Calu3 (cell line): Measurements from ENCODE around the gene CADM1. TPM values are rescaled to one million over a fixed set of nuclear protein-coding genes. Genes with fewer than 3 reads are reported as not detected.

ENCODE experiments used
- BruUV-seq: library from RNA; stranded (reverse); fragments of 400-500 nt; replicated peaks from 2 replicates; lab custom pipeline; 2021; lab: Mats Ljungman, UMichigan
- CTCF ChIA-PET: fragments of 300-600 bp; sonication (Branson Sonifier 250); formaldehyde crosslinking; loops from one replicate; lab custom pipeline; 2022; ENCODE audit warnings: antibody characterized with exemption; lab: Charles Lee
- DNase-seq: peaks from one replicate; pipeline ENCODE4 v3.0.0; 2022
- H3K27ac Mint-ChIP-seq: one replicate; pipeline ENCODE4 v1.8.0; 2022; ENCODE audit warnings: mixed read lengths; ENCODE audit not compliant: unreplicated experiment
- H3K27me3 Mint-ChIP-seq: one replicate; pipeline ENCODE4 v1.8.0; 2022; ENCODE audit warnings: mixed read lengths; ENCODE audit not compliant: unreplicated experiment
- H3K36me3 Mint-ChIP-seq: one replicate; pipeline ENCODE4 v1.8.0; 2022; ENCODE audit warnings: mild to moderate bottlenecking, moderate library complexity, mixed read lengths; ENCODE audit not compliant: insufficient read depth, unreplicated experiment
- H3K4me1 Mint-ChIP-seq: one replicate; pipeline ENCODE4 v1.8.0; 2022; ENCODE audit warnings: mild to moderate bottlenecking, low read depth, mixed read lengths; ENCODE audit not compliant: unreplicated experiment
- H3K4me3 Mint-ChIP-seq: one replicate; pipeline ENCODE4 v1.8.0; 2022; ENCODE audit warnings: mild to moderate bottlenecking, low read depth, moderate library complexity, mixed read lengths; ENCODE audit not compliant: unreplicated experiment
- H3K9me3 Mint-ChIP-seq: one replicate; pipeline ENCODE4 v1.8.0; 2022; ENCODE audit warnings: low read depth, mixed read lengths; ENCODE audit not compliant: unreplicated experiment
- intact Hi-C: fragments of 100-400 bp; cut with micrococcal nuclease; formaldehyde crosslinking; loops from one replicate; pipeline ENCODE4 v1.10.0; 2022; ENCODE audit not compliant: unreplicated experiment
- total RNA-seq: library from RNA; stranded (reverse); gene quantifications from 2 replicates; pipeline ENCODE4 v1.2.3, GENCODE V29; 2022
- TF ChIP-seq, protein P1 (sequence below): fragments of 200-600 bp; IDR thresholded peaks from one replicate; pipeline ENCODE4 v1.8.0; 2022; ENCODE audit warnings: antibody characterized with exemption; ENCODE audit not compliant: unreplicated experiment

CADM1 gene
- total RNA-seq, 1 experiment from 2014 or later = 0.68 TPM

DNA sequence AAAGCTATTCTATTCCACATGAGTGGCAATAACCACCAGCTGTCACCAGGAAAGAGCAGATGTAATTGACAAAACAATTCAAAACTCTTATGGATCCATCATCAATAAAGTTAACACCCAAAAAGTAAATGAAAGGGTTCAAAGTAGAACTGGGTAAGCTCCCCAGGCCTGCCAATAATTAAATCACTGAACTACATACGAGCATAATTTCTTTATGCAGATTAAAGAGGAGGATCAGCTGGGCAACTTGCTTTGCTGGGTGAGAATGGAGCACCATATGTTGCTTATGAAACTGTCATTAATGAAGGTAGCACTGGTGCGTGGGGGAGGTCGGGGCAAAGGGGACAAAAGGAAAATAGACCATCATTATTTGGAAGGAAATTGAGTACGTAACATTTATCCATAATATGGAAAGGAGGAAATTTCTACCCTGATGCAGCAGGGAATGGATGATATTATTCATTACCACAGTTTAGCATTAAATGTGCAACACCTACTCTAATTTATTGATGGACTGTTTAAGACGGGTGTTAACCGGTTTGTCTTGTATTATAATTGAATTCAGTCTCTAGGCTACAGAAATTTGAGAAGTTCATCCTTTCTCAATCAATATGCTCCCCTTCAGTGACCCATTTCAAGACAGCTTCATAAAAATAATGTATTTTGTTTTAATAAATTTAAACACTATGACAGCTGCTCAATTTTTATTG lies 315.9 kb downstream of the CADM1 start:
- H3K27me3 Mint-ChIP-seq = no peaks in the 10 kb centered on the region
- H3K9me3 Mint-ChIP-seq = no peaks in the 10 kb centered on the region
- BruUV-seq = no TSS peak
- TF ChIP-seq, protein P1, sequence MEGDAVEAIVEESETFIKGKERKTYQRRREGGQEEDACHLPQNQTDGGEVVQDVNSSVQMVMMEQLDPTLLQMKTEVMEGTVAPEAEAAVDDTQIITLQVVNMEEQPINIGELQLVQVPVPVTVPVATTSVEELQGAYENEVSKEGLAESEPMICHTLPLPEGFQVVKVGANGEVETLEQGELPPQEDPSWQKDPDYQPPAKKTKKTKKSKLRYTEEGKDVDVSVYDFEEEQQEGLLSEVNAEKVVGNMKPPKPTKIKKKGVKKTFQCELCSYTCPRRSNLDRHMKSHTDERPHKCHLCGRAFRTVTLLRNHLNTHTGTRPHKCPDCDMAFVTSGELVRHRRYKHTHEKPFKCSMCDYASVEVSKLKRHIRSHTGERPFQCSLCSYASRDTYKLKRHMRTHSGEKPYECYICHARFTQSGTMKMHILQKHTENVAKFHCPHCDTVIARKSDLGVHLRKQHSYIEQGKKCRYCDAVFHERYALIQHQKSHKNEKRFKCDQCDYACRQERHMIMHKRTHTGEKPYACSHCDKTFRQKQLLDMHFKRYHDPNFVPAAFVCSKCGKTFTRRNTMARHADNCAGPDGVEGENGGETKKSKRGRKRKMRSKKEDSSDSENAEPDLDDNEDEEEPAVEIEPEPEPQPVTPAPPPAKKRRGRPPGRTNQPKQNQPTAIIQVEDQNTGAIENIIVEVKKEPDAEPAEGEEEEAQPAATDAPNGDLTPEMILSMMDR = no peak
- no peaks in the 10 kb centered on the region for H3K36me3 Mint-ChIP-seq
- no peak for DNase-seq
- intact Hi-C loops = no loop called here
- H3K27ac Mint-ChIP-seq = no peak overlapping the region
- no peak overlapping the region for H3K4me3 Mint-ChIP-seq
- H3K4me1 Mint-ChIP-seq = no peaks in the 10 kb centered on the region
- CTCF ChIA-PET = no interaction called here

DNA sequence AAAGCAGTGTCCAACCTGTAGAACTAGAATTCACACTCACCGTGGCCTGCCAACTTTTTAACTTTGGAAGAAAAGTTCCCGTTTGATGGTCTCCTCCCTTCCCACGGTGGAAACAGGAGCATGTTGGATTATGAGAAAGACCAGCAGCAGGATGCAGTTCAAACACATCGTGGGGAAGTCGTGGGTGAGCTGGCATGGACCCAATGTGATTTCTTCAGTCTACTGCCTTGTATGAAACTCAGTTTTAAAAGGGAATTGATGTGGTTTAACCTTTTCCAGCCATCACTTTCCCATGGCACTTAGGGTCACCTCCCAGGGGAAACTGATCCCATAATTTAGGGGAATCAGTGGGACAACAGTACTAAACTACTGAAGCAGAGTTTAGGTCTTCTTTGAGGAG lies 318.3 kb downstream of the CADM1 start:
- peaks cover 8% of the 10 kb centered on the region for H3K27me3 Mint-ChIP-seq
- CTCF ChIA-PET = no interaction called here
- H3K4me3 Mint-ChIP-seq = no peak overlapping the region
- H3K9me3 Mint-ChIP-seq = no peaks in the 10 kb centered on the region
- no peaks in the 10 kb centered on the region for H3K4me1 Mint-ChIP-seq
- no peak overlapping the region for H3K27ac Mint-ChIP-seq
- no peak for DNase-seq
- no peaks in the 10 kb centered on the region for H3K36me3 Mint-ChIP-seq
- TF ChIP-seq, protein P1 = no peak
- intact Hi-C loops = no loop called here
- no TSS peak for BruUV-seq

DNA sequence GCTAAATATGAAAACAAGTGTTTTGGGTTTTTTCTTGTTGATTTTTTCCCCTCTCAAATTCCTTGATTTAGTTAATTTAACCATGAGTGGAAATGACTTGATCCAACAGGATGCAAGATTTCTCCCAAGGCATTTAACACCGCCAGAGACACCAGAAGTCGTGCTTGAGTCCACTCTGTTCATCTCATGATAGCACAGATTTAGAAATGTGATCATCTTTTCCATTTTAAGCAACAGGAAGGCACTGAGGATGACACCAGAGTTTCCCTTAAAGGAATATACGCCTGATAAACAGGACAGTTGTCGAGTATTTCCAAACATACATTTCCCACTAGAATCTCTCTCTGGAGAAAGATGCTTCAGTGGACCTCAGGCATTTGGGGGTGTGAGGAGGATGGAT lies 318.7 kb downstream of the CADM1 start:
- Mint-ChIP-seq H3K27ac (no peak overlapping the region), H3K4me1 (no peaks in the 10 kb centered on the region), H3K27me3 (peaks cover 13% of the 10 kb centered on the region), H3K36me3 (no peaks in the 10 kb centered on the region), H3K4me3 (no peak overlapping the region), H3K9me3 (no peaks in the 10 kb centered on the region)
- CTCF ChIA-PET = no interaction called here
- no peak for DNase-seq
- BruUV-seq = no TSS peak
- TF ChIP-seq, protein P1 = no peak
- intact Hi-C loops = no loop called here

DNA sequence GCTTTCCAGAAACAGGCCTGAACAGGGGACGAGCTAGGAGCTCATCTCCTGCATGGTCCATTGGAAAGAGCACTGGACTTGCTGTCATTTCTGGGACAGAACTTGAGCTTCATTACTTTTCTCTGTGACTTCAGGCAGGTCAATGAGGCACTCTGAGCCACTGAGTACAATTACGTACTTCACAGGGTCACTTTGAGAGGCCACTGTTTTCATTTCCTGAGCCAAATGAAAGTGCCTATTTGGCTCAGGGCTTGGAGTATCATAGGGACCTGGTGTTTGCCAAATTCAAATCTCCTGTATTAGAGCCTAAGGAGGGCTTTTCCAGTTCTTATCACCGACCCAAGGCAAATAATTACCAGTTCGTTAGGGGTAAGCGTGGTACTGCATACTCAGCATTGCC lies 319.3 kb downstream of the CADM1 start:
- DNase-seq = no peak
- CTCF ChIA-PET = no interaction called here
- Mint-ChIP-seq H3K4me3 (no peak overlapping the region), H3K9me3 (no peaks in the 10 kb centered on the region), H3K27me3 (peaks cover 17% of the 10 kb centered on the region), H3K27ac (no peak overlapping the region), H3K4me1 (no peaks in the 10 kb centered on the region), H3K36me3 (no peaks in the 10 kb centered on the region)
- TF ChIP-seq, protein P1 = no peak
- no TSS peak for BruUV-seq
- intact Hi-C loops = no loop called here
